Activated CD4-positive, alpha-beta T cell treated with anti-CD3 and anti-CD28 coated beads, Interleukin-2, amount 50 U/mL, for 4 hours (primary cell): ENCODE data around the gene CYP3A4.
"Not testable (repeated sequence)": the region's sequence is repeated elsewhere in the genome, so short reads cannot be mapped to it uniquely, and the experiment has no call there.

Experiments
- DNase-seq, 2 experiments: peaks; one replicate each; pipeline ENCODE4 v3.0.0-alpha.2; 2020

Gene CYP3A4

GRCh38 chr7:99751322-99752052, 32.5 kb downstream of the CYP3A4 start:
- not testable (repeated sequence) for DNase-seq

DNA sequence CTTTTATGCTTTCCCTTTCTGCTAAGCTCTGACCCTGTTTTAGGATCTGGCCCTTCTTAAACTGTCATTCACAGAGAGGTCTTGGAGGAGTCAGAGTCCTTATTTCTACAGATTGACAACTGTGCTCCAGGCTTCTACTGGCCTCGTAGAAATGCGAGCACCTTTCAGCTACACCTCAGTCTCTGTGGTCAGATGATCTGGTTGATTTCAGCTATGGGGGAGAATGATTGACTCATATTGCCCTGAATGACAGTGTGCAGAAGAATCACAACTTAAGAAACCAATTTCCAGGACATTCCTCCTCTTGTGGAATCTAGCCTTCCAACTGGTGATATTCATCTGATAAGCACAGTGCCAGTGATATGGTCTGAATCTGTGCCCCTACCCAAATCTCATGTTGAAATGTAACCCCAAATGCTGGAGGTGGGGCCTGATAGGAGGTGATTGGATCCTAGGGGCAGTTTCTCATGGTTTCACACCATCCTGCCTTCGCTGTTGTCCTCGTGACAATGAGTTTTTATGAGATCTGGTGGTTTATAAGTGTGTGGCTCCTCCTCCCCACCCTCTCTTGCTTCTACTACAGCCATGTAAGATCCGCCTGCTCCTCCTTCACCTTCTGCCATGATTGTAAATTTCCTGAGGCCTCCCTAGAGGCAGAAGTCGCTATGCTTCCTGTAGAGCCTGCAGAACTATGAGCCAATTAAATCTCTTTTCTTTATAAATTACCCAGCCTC, 35.0 kb downstream of the CYP3A4 start:
- DNase-seq, result no peak

DNA sequence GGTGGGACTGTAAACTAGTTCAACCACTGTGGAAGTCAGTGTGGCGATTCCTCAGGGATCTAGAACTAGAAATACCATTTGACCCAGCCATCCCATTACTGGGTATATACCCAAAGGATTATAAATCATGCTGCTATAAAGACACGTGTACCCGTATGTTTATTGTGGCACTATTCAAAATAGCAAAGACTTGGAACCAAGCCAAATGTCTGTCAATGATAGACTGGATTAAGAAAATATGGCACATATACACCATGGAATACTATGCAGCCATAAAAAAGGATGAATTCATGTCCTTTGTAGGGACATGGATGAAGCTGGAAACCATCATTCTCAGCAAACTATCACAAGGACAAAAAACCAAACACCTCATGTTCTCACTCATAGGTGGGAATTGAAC, 37.1 kb downstream of the CYP3A4 start:
- not testable (repeated sequence) for DNase-seq

DNA sequence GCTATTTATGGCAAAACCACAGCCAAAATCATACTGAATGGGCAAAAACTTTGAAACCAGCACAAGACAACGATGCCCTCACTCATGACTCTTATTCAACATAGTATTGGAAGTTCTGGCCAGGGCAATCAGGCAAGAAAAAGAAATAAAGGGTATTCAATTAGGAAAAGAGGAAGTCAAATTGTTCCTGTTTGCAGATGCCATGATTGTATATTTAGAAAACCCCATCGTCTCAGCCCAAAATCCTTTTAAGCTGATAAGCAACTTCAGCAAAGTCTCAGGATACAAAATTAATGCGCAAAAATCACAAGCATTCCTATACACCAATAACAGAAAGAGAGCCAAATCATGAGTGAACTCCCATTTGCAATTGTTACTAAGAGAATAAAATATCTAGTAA, 38.6 kb downstream of the CYP3A4 start:
- not testable (repeated sequence) for DNase-seq

DNA sequence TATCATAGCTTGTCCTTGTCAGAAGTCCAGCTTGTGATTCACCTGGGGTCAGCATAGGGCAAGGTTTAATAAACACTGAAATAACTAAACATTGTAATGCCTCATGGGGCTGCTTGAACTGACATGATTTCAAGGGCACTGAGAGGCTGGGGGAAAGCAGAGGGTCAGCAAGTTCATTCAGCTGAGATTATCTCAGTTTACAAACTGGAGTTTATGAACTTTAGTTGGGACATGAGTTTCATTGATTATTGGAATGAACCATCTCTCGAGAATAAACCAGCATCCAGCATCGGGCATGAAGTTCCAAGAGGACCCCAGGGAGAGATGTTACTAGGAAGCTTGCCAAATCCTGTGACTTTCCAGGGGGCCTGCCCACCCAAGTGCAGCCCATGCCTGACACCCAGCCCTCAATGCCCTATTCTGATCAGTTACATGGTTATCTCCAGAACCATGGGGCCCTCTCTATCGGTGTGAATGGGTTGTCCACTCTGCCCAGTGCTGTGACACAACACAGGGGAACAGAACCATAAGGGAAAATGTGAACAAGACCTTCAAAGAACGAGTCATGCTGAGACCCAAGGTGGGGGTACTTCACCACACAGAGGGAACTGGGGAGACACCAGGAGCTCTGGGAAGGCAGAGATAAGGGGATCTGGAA, 41.1 kb downstream of the CYP3A4 start:
- DNase-seq, result no peak

DNA sequence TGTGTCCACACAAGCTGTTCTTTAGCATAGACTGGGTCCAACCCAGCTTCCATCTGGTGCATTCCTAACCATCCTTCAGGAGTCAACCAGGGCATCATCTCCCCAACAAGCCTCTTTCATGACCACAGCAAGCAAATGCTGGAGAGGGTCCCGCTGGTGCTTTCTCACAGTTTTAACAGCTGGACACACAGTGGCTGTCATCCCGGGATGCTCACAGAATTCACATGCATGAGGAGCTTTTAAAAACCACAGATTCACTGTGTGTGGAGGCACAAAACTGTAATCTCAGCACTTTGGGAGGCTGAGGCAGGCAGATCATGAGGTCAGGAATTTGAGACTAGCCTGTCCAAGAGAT, 42.6 kb downstream of the CYP3A4 start:
- no peak for DNase-seq

DNA sequence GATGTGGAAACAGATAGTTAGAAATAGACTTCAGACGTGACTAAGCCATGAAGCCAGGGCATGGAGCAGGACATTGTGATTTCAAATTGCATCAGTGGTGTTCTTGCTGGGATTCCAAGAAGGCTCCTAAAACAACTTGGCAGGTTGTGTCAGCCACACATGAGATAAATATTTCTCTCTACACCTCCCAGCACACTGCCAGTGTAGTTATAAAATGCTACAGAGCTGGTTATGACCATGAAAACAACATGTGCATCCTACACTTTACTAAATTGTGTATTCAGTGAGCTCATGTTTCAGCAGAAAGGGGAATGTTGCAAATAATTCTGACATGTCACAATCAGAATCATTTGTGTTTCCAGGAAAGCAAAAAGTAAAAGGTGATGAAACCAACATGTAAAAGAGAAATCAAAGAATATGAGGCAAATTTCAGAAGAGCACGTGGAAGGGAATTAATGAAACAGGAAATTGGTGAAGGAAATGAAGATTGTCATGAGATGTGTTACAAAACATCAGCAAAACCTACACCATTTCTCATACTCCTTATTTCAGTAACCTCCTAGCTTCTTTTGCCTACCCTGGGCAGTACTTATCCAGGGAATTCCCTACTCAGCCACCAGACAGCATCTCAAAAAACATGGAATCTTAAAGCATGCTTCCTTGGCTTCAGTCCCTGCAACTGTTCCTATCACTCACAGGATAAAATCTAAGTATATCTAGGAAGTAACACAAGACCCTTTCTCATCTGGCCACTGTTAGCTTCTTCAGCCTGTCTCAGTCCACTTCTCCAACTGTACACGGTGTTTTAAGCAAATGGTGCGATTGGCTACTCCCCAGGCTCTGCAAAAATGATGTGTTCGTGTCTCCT, 43.2 kb downstream of the CYP3A4 start:
- no peak for DNase-seq

GRCh38 chr7:99739699-99740572, 44.0 kb downstream of the CYP3A4 start:
- DNase-seq, result no peak

DNA sequence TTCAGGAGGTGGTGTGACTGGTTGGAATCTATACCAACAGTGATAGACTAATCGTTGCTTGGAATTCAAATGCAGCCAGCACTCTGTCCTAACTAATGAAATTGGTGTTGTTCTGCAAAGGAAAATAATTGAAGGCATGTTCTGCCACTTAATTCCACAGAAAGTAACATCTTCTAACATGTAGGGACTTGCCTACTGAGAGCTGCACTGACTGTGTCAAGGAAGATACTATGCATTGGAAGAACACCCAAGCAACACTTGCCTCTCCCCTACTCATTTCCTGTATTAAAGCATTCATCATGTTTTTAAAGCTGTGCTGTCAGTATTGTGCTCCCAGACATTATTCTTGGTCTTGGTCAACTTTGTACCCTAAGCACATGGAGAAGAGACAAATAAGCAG, 46.3 kb downstream of the CYP3A4 start:
- DNase-seq, result no peak

GRCh38 chr7:99736667-99737066, 47.3 kb downstream of the CYP3A4 start:
- DNase-seq, result not testable (repeated sequence)

DNA sequence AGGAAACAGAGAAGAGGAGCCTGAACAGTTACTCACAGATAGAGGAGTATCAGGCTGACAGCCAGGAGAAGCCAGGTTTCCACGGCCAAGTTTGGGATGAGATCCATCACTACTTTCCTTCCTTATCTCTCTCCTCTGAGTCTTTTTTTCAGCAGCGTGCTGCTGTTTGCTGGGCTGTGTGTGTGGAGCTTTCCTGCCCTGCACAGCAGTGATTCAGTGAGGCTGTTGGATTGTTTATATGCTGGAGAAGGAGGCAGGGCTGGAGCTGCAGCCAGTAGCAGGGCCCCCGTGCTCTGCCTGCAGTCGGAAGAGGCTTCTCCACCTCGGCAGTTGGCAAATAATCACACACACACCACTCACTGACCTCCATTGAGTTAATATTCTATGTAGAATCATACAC, 49.0 kb downstream of the CYP3A4 start, which contains the start of gene CYP3A7:
Gene CYP3A7, minus strand, starts transcription at position 210 of the 400 bp plus-strand sequence. Its CDS starts 103 bp downstream, at position 107.
- DNase-seq, result no peak

DNA sequence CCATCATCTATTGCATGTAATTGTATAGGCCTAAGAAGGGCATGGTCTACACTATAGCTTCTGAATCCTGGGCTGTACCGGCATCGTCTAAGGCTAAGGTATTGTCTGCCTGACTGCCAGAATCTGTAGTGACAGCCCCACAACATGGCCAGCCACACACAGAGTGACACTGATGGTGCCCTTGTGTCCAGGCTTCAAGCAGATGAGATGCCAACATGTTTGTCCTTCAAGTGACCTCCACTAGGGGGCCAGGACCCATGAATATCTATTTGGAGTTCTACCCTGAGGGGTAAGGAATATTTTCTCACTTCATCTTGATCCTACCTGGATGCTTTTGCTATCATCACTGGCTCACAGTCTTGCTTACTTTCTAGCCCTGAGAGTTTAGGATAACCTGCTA, 50.5 kb downstream of the CYP3A4 start:
- DNase-seq, result peak in 1 of 2 experiments; percentile 2

DNA sequence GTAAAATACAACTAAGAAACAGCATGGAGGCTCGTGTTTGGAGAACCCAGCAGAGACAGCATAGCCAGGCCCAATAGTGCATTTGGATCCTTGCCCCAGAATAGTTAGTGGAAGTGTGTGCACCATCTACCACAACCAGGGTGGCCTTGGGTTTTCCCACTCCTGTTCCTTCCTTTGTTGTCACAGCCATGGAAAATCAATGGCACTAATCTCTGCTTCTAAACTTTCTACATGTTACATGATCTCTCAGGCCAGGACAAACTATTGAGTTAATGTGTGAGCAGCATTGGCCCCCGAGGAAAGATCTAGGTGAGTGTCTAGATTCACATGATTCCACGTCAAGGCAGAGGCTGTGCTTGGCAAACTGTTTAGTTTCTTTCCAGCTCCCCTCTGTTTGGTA, 51.0 kb downstream of the CYP3A4 start:
- no peak for DNase-seq

DNA sequence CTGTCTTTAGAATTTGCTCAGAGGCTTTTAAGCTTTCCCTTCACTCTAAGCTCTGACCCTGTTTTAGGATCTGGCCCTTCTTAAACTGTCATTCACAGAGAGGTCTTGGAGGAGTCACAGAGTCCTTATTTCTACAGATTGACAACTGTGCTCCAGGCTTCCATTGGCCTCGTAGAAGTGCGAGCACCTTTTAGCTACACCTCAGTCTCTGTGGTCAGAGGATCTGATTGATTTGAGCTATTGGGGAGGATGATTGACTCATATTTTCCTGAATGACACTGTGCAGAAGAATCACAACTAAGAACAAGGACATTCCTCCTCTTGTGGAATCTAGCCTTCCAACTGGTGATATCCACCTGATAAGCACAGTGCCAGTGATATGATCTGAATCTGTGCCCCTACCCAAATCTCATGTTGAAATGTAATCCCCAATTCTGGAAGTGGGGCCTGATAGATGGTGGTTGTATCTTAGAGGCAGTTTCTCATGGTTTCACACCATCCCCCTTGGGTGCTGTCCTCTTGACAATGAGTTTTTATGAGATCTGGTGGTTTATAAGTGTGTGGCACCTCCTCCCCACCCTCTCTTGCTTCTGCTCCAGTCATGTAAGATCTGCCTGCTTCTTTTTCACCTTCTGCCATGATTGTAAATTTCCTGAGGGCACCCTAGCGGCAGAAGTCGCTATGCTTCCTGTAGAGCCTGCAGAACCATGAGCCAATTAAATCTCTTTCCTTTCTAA, 52.2 kb downstream of the CYP3A4 start:
- DNase-seq, result no peak

- DNase-seq, result no peak
These were observed 53.0 kb downstream of the CYP3A4 start for GRCh38 chr7:99730992-99731391.

DNA sequence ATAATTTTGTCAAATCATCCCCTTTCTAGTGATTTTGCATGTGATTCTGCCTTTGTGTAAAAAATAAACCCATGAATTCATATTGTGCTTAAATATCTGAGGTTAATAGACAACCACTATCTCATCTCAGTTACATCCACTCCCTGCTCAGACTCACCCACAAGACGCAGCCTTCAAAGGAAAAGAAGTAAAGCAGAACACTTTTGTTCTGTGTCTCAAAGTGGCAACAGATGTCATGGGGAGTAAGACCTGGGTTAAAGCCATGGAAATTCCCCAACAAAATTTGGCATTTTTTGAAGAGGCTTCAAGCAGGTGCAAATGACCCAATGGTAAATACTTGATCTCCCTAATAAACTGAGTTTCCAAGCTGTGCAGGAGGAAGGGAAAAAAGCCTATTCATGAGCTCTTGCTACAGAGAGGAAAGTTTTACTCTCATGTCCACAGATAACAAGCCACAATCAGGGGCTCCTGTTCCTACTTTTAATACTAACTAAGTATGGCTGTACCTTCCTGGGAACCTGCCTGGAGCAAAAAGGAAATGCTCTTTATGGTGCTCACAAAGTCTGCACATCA, 53.7 kb downstream of the CYP3A4 start:
- no peak for DNase-seq

- DNase-seq, result no peak
These were observed 54.3 kb downstream of the CYP3A4 start for GRCh38 chr7:99729486-99730237.

DNA sequence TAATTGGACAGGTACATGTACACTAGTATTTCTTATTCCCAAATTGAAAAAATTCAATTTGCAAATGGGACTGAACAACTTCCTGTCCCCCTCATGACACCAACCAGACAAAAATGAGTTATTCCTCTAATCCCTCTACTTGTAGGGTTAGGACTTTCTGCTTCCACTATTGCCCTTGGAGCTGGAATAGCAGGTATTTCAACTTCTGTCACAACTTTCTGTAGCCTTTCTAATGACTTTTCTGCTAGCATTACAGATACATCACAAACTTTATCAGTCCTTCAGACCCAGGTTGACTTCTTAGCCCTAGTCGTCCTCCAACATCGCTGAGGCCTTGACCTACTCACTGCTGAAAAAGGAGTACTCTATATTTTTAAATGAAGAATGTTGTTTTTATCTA, 55.4 kb downstream of the CYP3A4 start:
- DNase-seq, result no peak

GRCh38 chr7:99723201-99723600, 60.8 kb downstream of the CYP3A4 start:
- not testable (repeated sequence) for DNase-seq
